ENCODE data around the gene CDH22. TPM values are rescaled to one million over a fixed set of nuclear protein-coding genes. Genes with fewer than 3 reads are reported as not detected.

CDH22 gene
- total RNA-seq, 1 donor from 2014 or later, result 0.13 TPM

- no peaks in the 10 kb centered on the region for H4K20me1 ChIP-seq (ENCODE audit: low read depth)
- Mint-ChIP-seq H3K4me1 (peaks cover 3% of the 10 kb centered on the region), H3K27ac (no peak overlapping the region), H3K27me3 (ENCODE audit: insufficient read depth, low read depth) (peaks cover 29% of the 10 kb centered on the region), H3K4me3 (no peak overlapping the region), H3K36me3 (no peaks in the 10 kb centered on the region), H3K9me3 (no peaks in the 10 kb centered on the region)
- peaks cover 31% of the 10 kb centered on the region for H3K27me3 ChIP-seq
- H3K4me2 ChIP-seq, result no peak overlapping the region
- no peaks in the 10 kb centered on the region for H3K79me2 ChIP-seq (ENCODE audit: low read depth)
- no peaks in the 10 kb centered on the region for H3K36me3 ChIP-seq
- no peak overlapping the region for H3K4me3 ChIP-seq
- no peak for TF ChIP-seq EZH2 (IDR thresholded peaks at IDR 0.05)
- no peak for TF ChIP-seq EZH2phosphoT487 (IDR thresholded peaks at IDR 0.05)
- TF ChIP-seq CTCF (IDR thresholded peaks at IDR 0.05), result no peak
- H2AFZ ChIP-seq (replicated peaks), result no peak overlapping the region
- DNase-seq (ENCODE audit: low spot score), result no peak
- H3K9me3 ChIP-seq (ENCODE audit: low read depth), result no peaks in the 10 kb centered on the region
- H3K4me1 ChIP-seq, result no peaks in the 10 kb centered on the region
- no peak overlapping the region for H3K27ac ChIP-seq
- H3F3A ChIP-seq (ENCODE audit: low read depth), result peaks cover 10% of the 10 kb centered on the region
- H3K9ac ChIP-seq, result no peak overlapping the region
Measured at GRCh38 chr20:46178891-46179290, 129.4 kb downstream of the CDH22 start.

GRCh38 chr20:46177768-46178167 is 130.5 kb downstream of the CDH22 start:
- TF ChIP-seq EZH2 (IDR thresholded peaks at IDR 0.05) (no peak), CTCF (IDR thresholded peaks at IDR 0.05) (no peak), EZH2phosphoT487 (IDR thresholded peaks at IDR 0.05) (no peak)
- Mint-ChIP-seq H3K9me3 (no peaks in the 10 kb centered on the region), H3K4me3 (no peak overlapping the region), H3K4me1 (peaks cover 3% of the 10 kb centered on the region), H3K36me3 (no peaks in the 10 kb centered on the region), H3K27me3 (ENCODE audit: insufficient read depth, low read depth) (peaks cover 33% of the 10 kb centered on the region), H3K27ac (no peak overlapping the region)
- no peak overlapping the region for H3K27ac ChIP-seq
- H3K9me3 ChIP-seq (ENCODE audit: low read depth), result no peaks in the 10 kb centered on the region
- no peak overlapping the region for H2AFZ ChIP-seq (replicated peaks)
- no peak for DNase-seq (ENCODE audit: low spot score)
- no peaks in the 10 kb centered on the region for H3K79me2 ChIP-seq (ENCODE audit: low read depth)
- H3K4me2 ChIP-seq, result no peak overlapping the region
- H4K20me1 ChIP-seq (ENCODE audit: low read depth), result no peaks in the 10 kb centered on the region
- H3K36me3 ChIP-seq, result no peaks in the 10 kb centered on the region
- H3K9ac ChIP-seq, result no peak overlapping the region
- peaks cover 10% of the 10 kb centered on the region for H3F3A ChIP-seq (ENCODE audit: low read depth)
- no peak overlapping the region for H3K4me3 ChIP-seq
- H3K4me1 ChIP-seq, result no peaks in the 10 kb centered on the region
- H3K27me3 ChIP-seq, result peaks cover 42% of the 10 kb centered on the region

DNA sequence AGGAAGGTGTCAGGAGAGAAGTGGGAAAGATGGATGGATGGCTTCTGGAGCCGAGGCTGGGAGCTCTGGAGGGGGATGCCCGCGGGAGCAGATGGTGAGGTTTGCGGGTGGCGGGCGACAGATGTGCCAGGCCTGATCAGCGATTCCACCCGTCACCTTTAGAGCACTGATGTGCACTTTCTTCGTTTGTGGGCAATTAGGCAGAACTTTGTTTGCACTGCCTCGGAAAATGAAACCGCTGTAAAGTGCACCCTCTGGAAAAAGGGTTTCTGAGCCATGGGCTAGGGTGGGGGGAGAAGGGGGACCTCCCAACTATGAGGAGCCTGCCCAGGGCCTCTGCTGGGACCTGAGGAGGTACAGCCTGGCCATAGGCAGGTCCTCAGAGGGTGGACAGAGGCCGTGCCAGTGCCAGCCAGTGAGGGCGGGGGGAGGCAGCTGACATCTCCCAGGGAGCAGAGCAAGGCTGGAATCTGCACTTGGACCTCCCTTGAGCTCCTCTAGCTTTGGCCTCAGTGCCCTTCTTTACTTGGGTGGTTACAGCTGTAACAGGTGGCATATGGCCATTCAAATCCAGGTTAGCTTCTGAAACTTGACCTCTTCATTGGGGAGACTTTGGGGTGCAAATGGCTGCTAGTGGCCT is 131.4 kb downstream of the CDH22 start:
- no peaks in the 10 kb centered on the region for H3K36me3 ChIP-seq
- H4K20me1 ChIP-seq (ENCODE audit: low read depth), result no peaks in the 10 kb centered on the region
- H3K4me3 ChIP-seq, result no peak overlapping the region
- H3F3A ChIP-seq (ENCODE audit: low read depth), result peaks cover 10% of the 10 kb centered on the region
- H3K9me3 ChIP-seq (ENCODE audit: low read depth), result no peaks in the 10 kb centered on the region
- no peak for TF ChIP-seq CTCF (IDR thresholded peaks at IDR 0.05)
- TF ChIP-seq EZH2phosphoT487 (IDR thresholded peaks at IDR 0.05), result no peak
- TF ChIP-seq EZH2 (IDR thresholded peaks at IDR 0.05), result no peak
- no peaks in the 10 kb centered on the region for H3K4me1 ChIP-seq
- no peak overlapping the region for H2AFZ ChIP-seq (replicated peaks)
- H3K4me3 Mint-ChIP-seq, result no peak overlapping the region
- DNase-seq (ENCODE audit: low spot score), result no peak
- no peaks in the 10 kb centered on the region for H3K9me3 Mint-ChIP-seq
- no peak overlapping the region for H3K9ac ChIP-seq
- H3K27me3 Mint-ChIP-seq (ENCODE audit: insufficient read depth, low read depth), result peaks cover 40% of the 10 kb centered on the region
- H3K79me2 ChIP-seq (ENCODE audit: low read depth), result no peaks in the 10 kb centered on the region
- no peak overlapping the region for H3K27ac ChIP-seq
- peaks cover 51% of the 10 kb centered on the region for H3K27me3 ChIP-seq
- no peak overlapping the region for H3K27ac Mint-ChIP-seq
- H3K36me3 Mint-ChIP-seq, result no peaks in the 10 kb centered on the region
- H3K4me1 Mint-ChIP-seq, result peaks cover 3% of the 10 kb centered on the region
- no peak overlapping the region for H3K4me2 ChIP-seq
